SK-N-SH treated with all-trans-retinoic acid at 6 μM for 48 hours (cell line): ENCODE measurements around the gene BTG2.

Source experiments
- ATAC-seq: fragments of 200-7000 bp; cut with Tn5 transposase; 3 replicates; pipeline ENCODE4 v1.9.1; 2020; ENCODE audit warnings: mild to moderate bottlenecking, moderate library complexity
- BACH2 ChIP-seq: fragments of 250-450 bp; sonication (Bioruptor Pico); IDR thresholded peaks from 2 replicates; pipeline ENCODE4 v1.9.0; 2021; ENCODE audit warnings: mild to moderate bottlenecking, borderline replicate concordance
- CREB5 ChIP-seq: fragments of 250-450 bp; sonication (Bioruptor Pico); IDR thresholded peaks from 2 replicates; pipeline ENCODE4 v1.5.1; 2020; ENCODE audit warnings: low read depth, mild to moderate bottlenecking, moderate library complexity
- CSRNP3 ChIP-seq: fragments of 250-450 bp; sonication (Bioruptor Pico); IDR thresholded peaks from 2 replicates; pipeline ENCODE4 v1.5.1; 2021; ENCODE audit warnings: mild to moderate bottlenecking, moderate library complexity
- ESRRG ChIP-seq: fragments of 250-450 bp; sonication (Bioruptor Pico); IDR thresholded peaks from 2 replicates; pipeline ENCODE4 v1.6.1; 2021; ENCODE audit warnings: mild to moderate bottlenecking
- GLIS3 ChIP-seq: fragments of 250-450 bp; sonication (Bioruptor Pico); IDR thresholded peaks from 2 replicates; pipeline ENCODE4 v1.5.0; 2020; ENCODE audit warnings: mild to moderate bottlenecking, moderate library complexity
- ISL1 ChIP-seq: fragments of 250-450 bp; sonication (Bioruptor Pico); IDR thresholded peaks from 2 replicates; pipeline ENCODE4 v2.1.2; 2022; ENCODE audit warnings: mild to moderate bottlenecking, moderate library complexity
- OSR1 ChIP-seq: fragments of 250-450 bp; sonication (Bioruptor Pico); IDR thresholded peaks from 2 replicates; pipeline ENCODE4 v1.8.0; 2022; ENCODE audit warnings: moderate library complexity, mild to moderate bottlenecking, inconsistent platforms
- PATZ1 ChIP-seq: fragments of 250-450 bp; sonication (Bioruptor Pico); IDR thresholded peaks from 2 replicates; pipeline ENCODE4 v1.8.0; 2020; ENCODE audit warnings: mild to moderate bottlenecking, moderate library complexity, borderline replicate concordance
- POU6F1 ChIP-seq: fragments of 250-450 bp; sonication (Bioruptor Pico); IDR thresholded peaks from 2 replicates; pipeline ENCODE4 v1.8.0; 2021; ENCODE audit warnings: low read depth, mild to moderate bottlenecking, moderate library complexity, borderline replicate concordance
- PPARA ChIP-seq: fragments of 250-450 bp; sonication (Bioruptor Pico); IDR thresholded peaks from 2 replicates; pipeline ENCODE4 v1.5.0; 2020; ENCODE audit warnings: mild to moderate bottlenecking, borderline replicate concordance
- RARB ChIP-seq: fragments of 250-450 bp; sonication (Bioruptor Pico); IDR thresholded peaks from 2 replicates; pipeline ENCODE4 v1.8.0; 2021; ENCODE audit warnings: mild to moderate bottlenecking, moderate library complexity
- SNAI2 ChIP-seq: fragments of 250-450 bp; sonication (Bioruptor Pico); IDR thresholded peaks from 2 replicates; pipeline ENCODE4 v1.5.0; 2020; ENCODE audit warnings: mild to moderate bottlenecking, moderate library complexity
- TCF4 ChIP-seq: fragments of 250-450 bp; sonication (Bioruptor Pico); IDR thresholded peaks from 2 replicates; pipeline ENCODE4 v1.8.0; 2021; ENCODE audit warnings: mild to moderate bottlenecking, moderate library complexity, borderline replicate concordance
- TSHZ2 ChIP-seq: fragments of 250-450 bp; sonication (Bioruptor Pico); IDR thresholded peaks from 2 replicates; pipeline ENCODE4 v1.5.0; 2020; ENCODE audit warnings: mild to moderate bottlenecking, moderate library complexity
- ZC3H10 ChIP-seq: fragments of 250-450 bp; sonication (Bioruptor Pico); IDR thresholded peaks from 2 replicates; pipeline ENCODE4 v1.5.1; 2021; ENCODE audit warnings: mild to moderate bottlenecking, moderate library complexity
- ZFP3 ChIP-seq: fragments of 250-450 bp; sonication (Bioruptor Pico); IDR thresholded peaks from 2 replicates; pipeline ENCODE4 v1.5.0; 2020; ENCODE audit warnings: mild to moderate bottlenecking, moderate library complexity
- ZFP30 ChIP-seq: fragments of 450-650 bp; formaldehyde crosslinking; IDR thresholded peaks from 2 replicates; pipeline ENCODE4 v1.5.0; 2022; ENCODE audit warnings: mild to moderate bottlenecking, moderate library complexity
- ZNF565 ChIP-seq: fragments of 450-650 bp; formaldehyde crosslinking; conservative IDR thresholded peaks from 2 replicates; pipeline ENCODE4 v1.5.0; 2020; ENCODE audit warnings: low read depth, mild to moderate bottlenecking, moderate library complexity
- ZNF70 ChIP-seq: fragments of 450-650 bp; formaldehyde crosslinking; IDR thresholded peaks from 2 replicates; pipeline ENCODE4 v1.5.0; 2020; ENCODE audit warnings: mild to moderate bottlenecking, moderate library complexity
- ZNF8 ChIP-seq: fragments of 450-650 bp; formaldehyde crosslinking; IDR thresholded peaks from 2 replicates; pipeline ENCODE4 v1.5.0; 2020; ENCODE audit warnings: mild to moderate bottlenecking, moderate library complexity

The BTG2 gene

GRCh38 chr1:203267912-203268311, 37.4 kb upstream of the BTG2 start:
- no peak for ATAC-seq
- no peak for TF ChIP-seq BACH2 (CRISPR knock-in tag)
- TF ChIP-seq ESRRG (CRISPR knock-in tag) = no peak
- no peak for TF ChIP-seq PPARA (CRISPR knock-in tag)
- no peak for TF ChIP-seq PATZ1 (CRISPR knock-in tag)
- TF ChIP-seq OSR1 (CRISPR knock-in tag) = no peak
- TF ChIP-seq ZFP30 (CRISPR knock-in tag) = no peak
- no peak for TF ChIP-seq ZNF565 (CRISPR knock-in tag)
- TF ChIP-seq CSRNP3 (CRISPR knock-in tag) = no peak
- TF ChIP-seq SNAI2 (CRISPR knock-in tag) = no peak
- TF ChIP-seq ZC3H10 (CRISPR knock-in tag) = no peak
- no peak for TF ChIP-seq CREB5 (CRISPR knock-in tag)
- no peak for TF ChIP-seq RARB
- TF ChIP-seq GLIS3 (CRISPR knock-in tag) = no peak
- TF ChIP-seq TSHZ2 (CRISPR knock-in tag) = no peak
- TF ChIP-seq ISL1 (CRISPR knock-in tag) = no peak
- no peak for TF ChIP-seq ZFP3
- TF ChIP-seq POU6F1 = no peak
- no peak for TF ChIP-seq ZNF70 (CRISPR knock-in tag)
- TF ChIP-seq ZNF8 = no peak

GRCh38 chr1:203268901-203269653, 36.2 kb upstream of the BTG2 start:
- ATAC-seq = peak; percentile 65
- TF ChIP-seq ESRRG (CRISPR knock-in tag) (no peak), GLIS3 (CRISPR knock-in tag) (no peak)

GRCh38 chr1:203269654-203270020, 35.7 kb upstream of the BTG2 start:
- ATAC-seq = no peak
- TF ChIP-seq BACH2 (CRISPR knock-in tag) (no peak), ZNF8 (no peak), ZC3H10 (CRISPR knock-in tag) (no peak), ZFP3 (no peak), POU6F1 (no peak), PATZ1 (CRISPR knock-in tag) (no peak), ESRRG (CRISPR knock-in tag) (no peak), OSR1 (CRISPR knock-in tag) (no peak), TSHZ2 (CRISPR knock-in tag) (no peak), PPARA (CRISPR knock-in tag) (no peak), ZNF70 (CRISPR knock-in tag) (no peak), TCF4 (CRISPR knock-in tag) (no peak)
